Sigmoid colon (tissue), 7 donors: ENCODE measurements around the gene ATG101. TPM values are rescaled to one million over a fixed set of nuclear protein-coding genes. Genes with fewer than 3 reads are reported as not detected.

Experiments used
- DNase-seq: peaks from one replicate; pipeline ENCODE4 v3.0.0-alpha.2; 2019
- H3K27ac ChIP-seq, 4 donors: fragments of 200-600 bp; sonication (generic); one replicate each; pipeline ENCODE4 v1.5.1; 2016 to 2019; ENCODE audit warnings: mild to moderate bottlenecking in 1 of 4
- H3K27me3 ChIP-seq, 3 donors: fragments of 200-600 bp; sonication (generic); one replicate each; pipeline ENCODE4 v1.5.1; 2019; ENCODE audit warnings: mild to moderate bottlenecking in 1 of 3
- H3K36me3 ChIP-seq, 4 donors: fragments of 200-600 bp; sonication (generic); one replicate each; pipeline ENCODE4 v1.5.1; 2016 to 2019
- H3K4me1 ChIP-seq, 4 donors: fragments of 200-600 bp; sonication (generic); one replicate each; pipeline ENCODE4 v1.5.1; 2017 to 2019
- H3K4me3 ChIP-seq, 4 donors: fragments of 200-600 bp; sonication (generic); one replicate each; pipeline ENCODE4 v1.5.1; 2017 to 2019; ENCODE audit warnings: mild to moderate bottlenecking in 2 of 4, moderate library complexity in 1 of 4
- H3K9me3 ChIP-seq, 4 donors: fragments of 200-600 bp in 3 of 4; sonication (generic) in 3 of 4; one replicate each; pipeline versions ENCODE4 v1.5.1 to v1.6.1; 2013 to 2019
- EP300 ChIP-seq, 4 donors: sonication (generic); formaldehyde crosslinking; IDR thresholded peaks; one replicate each; pipeline ENCODE4 v1.6.1; 2017; ENCODE audit warnings: antibody characterized with exemption in 4 of 4
- POLR2A ChIP-seq, 2 donors: fragments of 450-650 bp; IDR thresholded peaks; one replicate each; pipeline ENCODE4 v1.6.1; 2016; ENCODE audit warnings: antibody characterized with exemption in 2 of 2, mild to moderate bottlenecking in 2 of 2, moderate library complexity in 2 of 2
- POLR2AphosphoS5 ChIP-seq, 4 donors: sonication (generic); formaldehyde crosslinking; IDR thresholded peaks; one replicate each; pipeline ENCODE4 v1.6.1; 2017; ENCODE audit warnings: antibody characterized with exemption in 4 of 4
- WGBS, 2 donors: extraction: QIAGEN DNeasy Blood & Tissue Kit; methylation state at CpG; one replicate each; pipeline ENCODE4 v1.1.7; 2013; 5-methylcytosine and 5-hydroxymethylcytosine counted together
- intact Hi-C: fragments of 100-400 bp; cut with DNase I; formaldehyde crosslinking; loops from one replicate; pipeline ENCODE4 v1.15.1; 2023
- polyA plus RNA-seq, 3 donors: library from polyadenylated mRNA; stranded (reverse); fragments of 200-250 nt; gene quantifications; one replicate each; pipeline ENCODE4 v1.2.3, GENCODE V29; 2013
- total RNA-seq, 4 donors: library from RNA; depleted of rRNA; stranded (reverse); fragments of >200 nt; gene quantifications; one replicate each; pipeline ENCODE4 v1.1.0, GENCODE V29; 2016
- TF ChIP-seq, protein P1 (sequence below), 4 experiments: fragments of 450-650 bp in 3 of 4; fragments of 200-600 bp in 1 of 4; IDR thresholded peaks; one replicate each; pipeline ENCODE4 v1.5.1; 2016 to 2019; ENCODE audit warnings: antibody characterized with exemption in 4 of 4, mild to moderate bottlenecking in 3 of 4, moderate library complexity in 2 of 4
- donor health status: healthy with polysubstance abuse.
- donor health status: Bipolar disorder and iron deficiency.
- donor health status: healthy.

Gene ATG101
- total and polyA plus RNA-seq, 7 donors: 30.2 to 64.5 (median 48.7) TPM

GRCh38 chr12:52037248-52037861, 32.4 kb upstream of the ATG101 start:
- TF ChIP-seq POLR2A (IDR thresholded peaks at IDR 0.05) (no peak), EP300 (IDR thresholded peaks at IDR 0.05) (no peak), POLR2AphosphoS5 (IDR thresholded peaks at IDR 0.05) (peak; percentile 36 to 50 (median 46))
- TF ChIP-seq, protein P1, sequence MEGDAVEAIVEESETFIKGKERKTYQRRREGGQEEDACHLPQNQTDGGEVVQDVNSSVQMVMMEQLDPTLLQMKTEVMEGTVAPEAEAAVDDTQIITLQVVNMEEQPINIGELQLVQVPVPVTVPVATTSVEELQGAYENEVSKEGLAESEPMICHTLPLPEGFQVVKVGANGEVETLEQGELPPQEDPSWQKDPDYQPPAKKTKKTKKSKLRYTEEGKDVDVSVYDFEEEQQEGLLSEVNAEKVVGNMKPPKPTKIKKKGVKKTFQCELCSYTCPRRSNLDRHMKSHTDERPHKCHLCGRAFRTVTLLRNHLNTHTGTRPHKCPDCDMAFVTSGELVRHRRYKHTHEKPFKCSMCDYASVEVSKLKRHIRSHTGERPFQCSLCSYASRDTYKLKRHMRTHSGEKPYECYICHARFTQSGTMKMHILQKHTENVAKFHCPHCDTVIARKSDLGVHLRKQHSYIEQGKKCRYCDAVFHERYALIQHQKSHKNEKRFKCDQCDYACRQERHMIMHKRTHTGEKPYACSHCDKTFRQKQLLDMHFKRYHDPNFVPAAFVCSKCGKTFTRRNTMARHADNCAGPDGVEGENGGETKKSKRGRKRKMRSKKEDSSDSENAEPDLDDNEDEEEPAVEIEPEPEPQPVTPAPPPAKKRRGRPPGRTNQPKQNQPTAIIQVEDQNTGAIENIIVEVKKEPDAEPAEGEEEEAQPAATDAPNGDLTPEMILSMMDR (IDR thresholded peaks at IDR 0.05): no peak
- H3K36me3 ChIP-seq: no peaks in the 10 kb centered on the region
- DNase-seq: peak; percentile 94
- H3K27me3 ChIP-seq: no peaks in the 10 kb centered on the region
- H3K27ac ChIP-seq: peak overlapping the region; percentile 84 to 96 (median 90)
- intact Hi-C loops: no loop called here
- peak overlapping the region; percentile 42 to 74 (median 70) for H3K4me3 ChIP-seq
- peaks cover 0 to 57% (median 41%) of the 10 kb centered on the region in 4 donors for H3K4me1 ChIP-seq
- H3K9me3 ChIP-seq: no peaks in the 10 kb centered on the region
- 2 to 4% methylated on average over 59 of the region's 59 CpGs for WGBS, 2 donors

- H3K36me3 ChIP-seq: no peaks in the 10 kb centered on the region
- intact Hi-C loops: no loop called here
- H3K27ac ChIP-seq: peak overlapping the region; percentile 84 to 96 (median 90)
- no peak for DNase-seq
- H3K4me1 ChIP-seq: peaks cover 0 to 60% (median 46%) of the 10 kb centered on the region in 4 donors
- no peaks in the 10 kb centered on the region for H3K9me3 ChIP-seq
- TF ChIP-seq, protein P1 (IDR thresholded peaks at IDR 0.05): no peak
- TF ChIP-seq POLR2A (IDR thresholded peaks at IDR 0.05) (no peak), POLR2AphosphoS5 (IDR thresholded peaks at IDR 0.05) (peak in 3 of 4 donors; percentile 25 to 56 (median 31)), EP300 (IDR thresholded peaks at IDR 0.05) (no peak)
- 82 to 85% methylated on average over 6 of the region's 6 CpGs for WGBS, 2 donors
- no peak overlapping the region for H3K4me3 ChIP-seq
- H3K27me3 ChIP-seq: no peaks in the 10 kb centered on the region
Measured at GRCh38 chr12:52038447-52038846, 31.3 kb upstream of the ATG101 start.

DNA sequence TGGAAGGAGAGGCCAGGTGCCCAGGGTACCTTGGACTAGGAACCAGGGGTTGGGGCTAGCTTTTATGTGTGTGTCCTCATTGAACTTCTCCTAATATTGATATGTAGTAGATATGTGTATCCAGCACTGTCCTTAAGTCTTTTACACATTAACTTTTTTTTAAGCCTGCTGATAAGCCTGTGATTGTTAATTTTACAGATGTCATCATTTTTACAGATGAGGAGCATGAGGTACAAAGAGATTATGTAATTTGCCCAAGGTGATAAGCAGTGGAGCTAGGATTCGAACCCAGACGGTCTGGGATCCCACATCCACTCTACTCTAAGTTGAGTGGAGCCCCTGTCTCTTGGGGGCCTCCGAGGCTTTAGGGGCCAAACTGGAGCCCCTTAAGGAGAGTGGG, 28.7 kb upstream of the ATG101 start:
- H3K4me1 ChIP-seq: peaks cover 0 to 74% (median 59%) of the 10 kb centered on the region in 4 donors
- TF ChIP-seq POLR2AphosphoS5 (IDR thresholded peaks at IDR 0.05): no peak
- TF ChIP-seq POLR2A (IDR thresholded peaks at IDR 0.05): no peak
- no peak for TF ChIP-seq EP300 (IDR thresholded peaks at IDR 0.05)
- TF ChIP-seq, protein P1 (IDR thresholded peaks at IDR 0.05): no peak

DNA sequence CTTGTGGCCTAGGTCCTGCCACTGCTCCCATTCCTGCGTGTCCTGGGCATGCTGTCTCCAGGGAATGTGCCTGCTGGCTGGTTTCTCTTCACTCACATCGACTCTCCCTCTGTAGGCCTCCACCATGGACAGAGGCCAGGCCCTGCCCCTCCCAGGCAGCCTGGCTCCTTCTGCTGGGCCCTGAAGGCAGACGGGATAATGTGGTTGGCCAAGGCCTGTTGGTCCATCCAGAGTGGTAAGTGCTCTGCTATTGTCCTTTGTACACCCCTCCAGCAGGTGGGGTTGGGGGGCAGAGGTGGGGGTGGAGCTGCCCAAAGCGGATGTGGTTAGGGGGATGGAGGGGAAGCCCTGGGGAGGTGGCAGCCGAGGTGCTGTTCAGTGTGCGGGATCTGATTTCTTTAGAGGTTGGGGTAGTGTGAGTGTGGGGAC, 28.1 kb upstream of the ATG101 start:
- no peaks in the 10 kb centered on the region for H3K9me3 ChIP-seq
- 47 to 65% methylated on average over 6 of the region's 6 CpGs for WGBS, 2 donors
- peak; percentile 75 for DNase-seq
- TF ChIP-seq POLR2A (IDR thresholded peaks at IDR 0.05) (no peak), EP300 (IDR thresholded peaks at IDR 0.05) (no peak), POLR2AphosphoS5 (IDR thresholded peaks at IDR 0.05) (no peak)
- TF ChIP-seq, protein P1 (IDR thresholded peaks at IDR 0.05): no peak
- H3K27ac ChIP-seq: peak overlapping the region; percentile 90 to 96 (median 92)
- no peak overlapping the region for H3K4me3 ChIP-seq
- intact Hi-C loops: no loop called here
- H3K4me1 ChIP-seq: peaks cover 0 to 69% (median 57%) of the 10 kb centered on the region in 4 donors
- no peaks in the 10 kb centered on the region for H3K27me3 ChIP-seq
- H3K36me3 ChIP-seq: no peaks in the 10 kb centered on the region

More for the DNA sequence above, 28.7 kb upstream of the ATG101 start:
- H3K4me3 ChIP-seq: no peak overlapping the region
- DNase-seq: no peak
- H3K27ac ChIP-seq: peak overlapping the region; percentile 90 to 96 (median 92)
- H3K36me3 ChIP-seq: no peaks in the 10 kb centered on the region
- intact Hi-C loops: no loop called here
- no peaks in the 10 kb centered on the region for H3K9me3 ChIP-seq
- 86 to 91% methylated on average over 3 of the region's 3 CpGs for WGBS, 2 donors
- no peaks in the 10 kb centered on the region for H3K27me3 ChIP-seq
